Stomach (tissue), 4 donors: ENCODE measurements around the gene RMND5A.

Experiments
- CTCF ChIP-seq, 7 experiments: fragments of 450-650 bp in 4 of 7; fragments of 200-600 bp in 3 of 7; sonication (generic) in 3 of 7; IDR thresholded peaks; one replicate each; pipeline ENCODE4 v1.5.1; 2016 to 2019; ENCODE audit warnings: antibody characterized with exemption in 7 of 7, control low read depth in 2 of 7, mild to moderate bottlenecking in 1 of 7
- EP300 ChIP-seq: sonication (generic); formaldehyde crosslinking; IDR thresholded peaks from one replicate; pipeline ENCODE4 v1.6.1; 2017; ENCODE audit warnings: antibody characterized with exemption
- POLR2A ChIP-seq, 4 donors: fragments of 450-650 bp; IDR thresholded peaks; one replicate each; pipeline ENCODE4 v1.6.1; 2016; ENCODE audit warnings: antibody characterized with exemption in 4 of 4, control low read depth in 2 of 4, mild to moderate bottlenecking in 1 of 4, moderate library complexity in 1 of 4
- POLR2AphosphoS5 ChIP-seq, 3 donors: sonication (generic); formaldehyde crosslinking; IDR thresholded peaks; one replicate each; pipeline ENCODE4 v1.6.1; 2016; ENCODE audit warnings: antibody characterized with exemption in 3 of 3

- TF ChIP-seq EP300: no peak
- no peak for TF ChIP-seq CTCF (IDR thresholded peaks at IDR 0.05)
- TF ChIP-seq POLR2AphosphoS5 (IDR thresholded peaks at IDR 0.05): no peak
- TF ChIP-seq POLR2A (IDR thresholded peaks at IDR 0.05): no peak
These were observed 70.1 kb downstream of the RMND5A start for GRCh38 chr2:86790134-86790675.
